Measurements from ENCODE around the gene FBXO11. TPM values are rescaled to one million over a fixed set of nuclear protein-coding genes. Genes with fewer than 3 reads are reported as not detected.
"Not testable (repeated sequence)": the region's sequence is repeated elsewhere in the genome, so short reads cannot be mapped to it uniquely, and the experiment has no call there.

The FBXO11 gene
- total RNA-seq, 1 donor from 2014 or later, result 43.2 TPM

GRCh38 chr2:47899915-47900816 lies 6.1 kb downstream of the FBXO11 start:
- DNase-seq (ENCODE audit: extremely low read depth, low read depth, low spot score), result no peak

GRCh38 chr2:47897883-47898731 lies 8.2 kb downstream of the FBXO11 start:
- DNase-seq (ENCODE audit: extremely low read depth, low read depth, low spot score), result no peak

- not testable (repeated sequence) for DNase-seq (ENCODE audit: extremely low read depth, low read depth, low spot score)
Observed at GRCh38 chr2:47897191-47897882, 9.0 kb downstream of the FBXO11 start.

- DNase-seq (ENCODE audit: extremely low read depth, low read depth, low spot score), result no peak
Observed at GRCh38 chr2:47896450-47896968, 9.8 kb downstream of the FBXO11 start.

GRCh38 chr2:47893771-47894170 lies 12.5 kb downstream of the FBXO11 start:
- no peak for DNase-seq (ENCODE audit: extremely low read depth, low read depth, low spot score)

- DNase-seq (ENCODE audit: extremely low read depth, low read depth, low spot score), result no peak
Observed at GRCh38 chr2:47892338-47892730, 14.0 kb downstream of the FBXO11 start.

- no peak for DNase-seq (ENCODE audit: extremely low read depth, low read depth, low spot score)
Observed at GRCh38 chr2:47891369-47892337, 14.6 kb downstream of the FBXO11 start.

GRCh38 chr2:47890711-47891368 lies 15.5 kb downstream of the FBXO11 start:
- DNase-seq (ENCODE audit: extremely low read depth, low read depth, low spot score), result no peak

DNA sequence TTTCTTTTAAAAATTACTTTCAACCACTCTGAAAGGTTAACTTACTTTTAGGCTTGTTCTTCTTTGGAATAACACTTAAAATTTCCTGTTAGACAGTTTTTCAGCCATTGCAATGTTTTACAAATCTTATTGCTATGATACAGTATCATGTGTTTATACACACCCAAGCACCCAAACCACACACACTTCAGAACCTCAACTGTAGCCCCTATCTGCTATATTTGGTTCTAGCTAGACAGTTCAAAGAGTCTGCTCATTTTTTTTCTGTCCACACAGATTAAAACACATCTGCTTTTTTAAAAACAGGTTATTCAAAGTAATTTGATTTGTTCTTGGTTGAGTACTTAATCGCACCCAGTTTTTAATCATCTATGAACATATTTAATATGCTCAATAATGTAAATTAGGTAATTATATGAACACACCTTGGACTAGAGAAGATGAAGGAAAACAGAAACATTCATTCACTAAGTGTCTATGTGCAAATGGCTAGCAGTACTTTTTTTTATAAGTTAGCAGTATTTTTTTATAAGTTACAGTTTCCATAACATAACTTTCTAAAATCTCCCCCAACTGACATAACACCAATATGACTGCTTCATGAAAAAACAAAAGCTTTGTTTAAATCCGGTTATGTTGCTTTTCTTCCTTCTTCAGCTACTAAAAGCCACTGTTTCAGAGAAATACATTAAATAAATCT lies 17.6 kb downstream of the FBXO11 start:
- no peak for DNase-seq (ENCODE audit: extremely low read depth, low read depth, low spot score)

DNA sequence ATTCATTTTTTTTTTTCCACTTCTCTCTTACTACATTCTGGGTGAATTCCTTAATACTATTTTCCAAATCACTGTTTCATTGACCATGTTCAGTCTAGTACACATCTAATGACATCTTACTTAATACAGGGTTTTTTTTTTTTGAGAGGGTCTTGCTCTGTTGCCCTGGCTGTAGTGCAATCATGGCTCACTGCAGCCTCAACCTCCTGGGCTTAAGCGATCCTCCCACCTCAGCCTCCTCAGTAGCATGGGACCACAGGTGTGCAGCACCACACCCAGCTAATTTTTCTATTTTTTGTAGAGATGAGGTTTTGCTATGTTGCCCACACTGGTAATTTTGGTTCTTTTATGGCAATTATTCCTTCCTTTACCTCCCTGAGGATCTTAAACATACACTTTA lies 29.4 kb downstream of the FBXO11 start:
- DNase-seq (ENCODE audit: extremely low read depth, low read depth, low spot score), result no peak

DNA sequence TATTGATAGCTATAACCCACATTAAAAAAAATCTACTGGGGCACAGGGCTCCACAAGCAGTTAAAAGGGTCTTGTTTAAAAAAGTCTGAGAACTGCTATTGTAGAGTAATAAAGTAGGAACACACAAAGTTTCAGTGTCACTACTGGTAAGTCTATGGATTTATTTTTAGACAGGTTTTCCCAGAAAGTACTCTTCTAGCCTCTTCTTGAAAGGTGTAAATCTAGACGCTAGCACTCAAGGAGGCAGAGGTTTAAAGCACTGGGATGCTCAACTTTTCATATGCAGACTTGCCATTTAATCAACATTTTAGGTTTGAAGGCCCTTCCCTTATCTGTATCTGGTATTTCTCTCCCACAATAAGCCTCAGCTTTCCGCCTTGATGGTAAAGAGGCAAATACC lies 33.4 kb downstream of the FBXO11 start:
- DNase-seq (ENCODE audit: extremely low read depth, low read depth, low spot score), result no peak

GRCh38 chr2:47870641-47871540 lies 35.4 kb downstream of the FBXO11 start:
- no peak for DNase-seq (ENCODE audit: extremely low read depth, low read depth, low spot score)

DNA sequence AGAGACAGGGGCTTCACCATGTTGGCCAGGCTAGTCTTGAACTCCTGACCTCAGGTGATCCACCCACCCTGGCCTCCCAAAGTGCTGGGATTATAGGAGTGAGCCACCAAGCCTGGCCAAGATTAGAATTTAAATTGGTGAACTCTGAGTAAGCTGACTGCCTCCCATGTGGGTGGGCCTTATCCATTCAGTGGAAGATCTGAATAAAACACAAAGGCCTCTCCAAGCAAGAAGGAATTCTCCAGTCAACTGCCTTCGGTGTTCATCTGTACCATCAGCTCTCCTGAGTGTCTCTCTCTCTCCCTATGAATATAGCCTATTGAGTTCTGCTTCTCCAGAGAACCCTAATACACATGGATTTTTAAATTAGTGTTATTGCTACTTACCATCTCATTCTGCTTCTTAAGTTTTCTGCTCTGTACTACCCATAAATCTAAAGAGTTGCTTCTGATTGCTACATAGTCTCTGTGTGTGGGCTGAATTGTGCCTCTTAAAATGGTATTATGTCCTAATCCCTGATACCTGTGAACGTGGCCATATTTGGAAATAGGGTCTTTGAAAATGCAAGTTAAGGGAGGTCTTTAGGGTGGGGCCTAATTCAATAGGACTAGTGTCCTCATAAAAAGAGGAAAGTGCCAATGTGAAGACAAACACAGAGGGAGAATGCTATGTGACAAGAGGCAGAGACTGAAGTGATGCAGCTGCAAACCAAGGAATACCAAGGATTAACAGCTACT lies 36.3 kb downstream of the FBXO11 start:
- DNase-seq (ENCODE audit: extremely low read depth, low read depth, low spot score), result no peak

GRCh38 chr2:47868611-47869352 lies 37.5 kb downstream of the FBXO11 start:
- no peak for DNase-seq (ENCODE audit: extremely low read depth, low read depth, low spot score)

DNA sequence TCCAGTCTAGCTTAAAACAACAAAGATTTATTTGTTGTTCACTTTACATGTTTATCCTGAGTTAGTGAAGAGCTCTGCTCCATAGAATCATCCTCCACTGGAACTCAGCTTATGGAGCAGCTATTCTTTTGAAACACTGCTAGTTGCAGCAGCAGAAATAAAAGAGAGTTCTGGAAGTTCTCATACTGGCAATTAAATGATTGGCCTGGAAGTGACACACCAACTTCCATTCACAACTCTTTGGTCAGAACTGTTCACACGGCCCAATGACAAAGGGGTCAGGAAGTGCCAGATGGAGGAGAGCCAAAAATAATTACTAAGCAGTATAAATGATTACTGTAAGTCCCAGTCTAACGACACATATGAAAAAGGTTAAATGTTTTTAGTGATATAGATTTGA lies 39.1 kb downstream of the FBXO11 start:
- DNase-seq (ENCODE audit: extremely low read depth, low read depth, low spot score), result peak; percentile 92

DNA sequence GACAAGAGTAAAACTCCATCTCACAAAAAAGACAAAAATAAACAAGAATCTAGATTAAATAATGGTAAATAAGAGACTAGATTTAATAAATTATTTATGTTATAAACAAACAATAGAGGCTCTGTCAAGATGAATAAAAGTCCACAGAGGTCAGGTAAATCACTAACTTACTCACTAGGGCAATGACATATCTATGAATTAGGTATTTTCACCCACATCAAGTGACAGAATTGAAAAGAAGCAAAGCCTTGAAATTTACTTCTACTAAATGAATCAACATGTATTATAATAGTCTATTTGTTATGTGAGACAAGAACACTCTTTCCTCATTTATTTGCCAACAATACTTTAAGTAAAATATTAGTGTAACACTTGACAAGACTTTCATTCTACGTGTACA lies 41.7 kb downstream of the FBXO11 start:
- DNase-seq (ENCODE audit: extremely low read depth, low read depth, low spot score), result no peak
